GM21526 (cell line): ENCODE results near the gene FAM168A.

Source experiments
- ATAC-seq: cut with Tn5 transposase; IDR thresholded peaks from one replicate; pipeline ENCODE4 v1.9.1; 2021; ENCODE audit warnings: moderate library complexity; ENCODE audit not compliant: unreplicated experiment, low FRiP score

Gene FAM168A

DNA sequence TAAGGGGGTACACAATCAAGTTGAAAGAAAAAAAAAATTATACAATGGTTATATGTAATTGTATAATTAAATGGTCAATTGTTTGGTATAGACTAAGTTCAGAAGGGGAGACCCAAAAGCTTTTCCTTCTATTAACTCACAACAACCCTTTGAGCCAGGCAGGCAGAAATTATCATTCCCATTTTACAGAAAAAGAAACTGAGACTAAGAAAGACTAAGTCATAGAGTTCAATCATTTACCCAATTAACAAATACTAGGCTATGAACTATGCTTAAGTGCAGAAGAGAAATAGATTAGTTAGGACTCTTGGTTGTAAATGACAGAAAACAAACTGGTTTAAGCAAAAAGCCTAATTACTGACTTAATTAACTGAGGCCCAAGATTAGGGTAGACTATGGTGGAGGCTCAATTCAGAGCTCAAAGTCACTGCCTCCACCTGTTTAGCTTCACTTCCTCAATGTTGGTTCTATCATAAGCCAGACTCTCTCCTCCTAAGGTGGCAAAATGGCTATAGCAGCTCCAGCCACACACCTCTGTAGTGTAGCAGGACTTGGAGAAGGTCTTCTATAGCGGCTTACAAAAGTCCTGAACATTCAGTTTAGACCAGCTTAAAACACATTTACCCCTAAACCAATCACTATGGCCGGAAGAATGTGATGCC is 34.2 kb downstream of the FAM168A start:
- no peak for ATAC-seq

DNA sequence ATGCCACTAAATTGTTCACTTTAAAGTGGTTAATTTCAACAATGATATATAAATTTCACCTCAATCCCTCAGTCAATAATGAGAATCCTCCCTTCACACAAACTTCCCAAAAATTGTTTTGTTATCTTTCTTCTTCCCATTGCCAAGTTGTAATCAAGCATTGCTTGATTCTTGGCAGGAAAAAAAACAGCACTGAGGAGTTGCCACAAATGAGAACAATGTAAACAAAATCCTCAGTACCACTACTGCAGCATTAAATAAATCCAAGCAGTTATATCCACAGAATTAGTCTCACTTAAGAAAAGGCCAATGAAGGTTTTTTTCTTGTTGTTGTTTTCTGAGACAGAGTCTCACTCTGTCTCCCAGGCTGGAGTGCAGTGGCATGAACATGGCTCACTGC is 38.2 kb downstream of the FAM168A start:
- ATAC-seq: no peak

DNA sequence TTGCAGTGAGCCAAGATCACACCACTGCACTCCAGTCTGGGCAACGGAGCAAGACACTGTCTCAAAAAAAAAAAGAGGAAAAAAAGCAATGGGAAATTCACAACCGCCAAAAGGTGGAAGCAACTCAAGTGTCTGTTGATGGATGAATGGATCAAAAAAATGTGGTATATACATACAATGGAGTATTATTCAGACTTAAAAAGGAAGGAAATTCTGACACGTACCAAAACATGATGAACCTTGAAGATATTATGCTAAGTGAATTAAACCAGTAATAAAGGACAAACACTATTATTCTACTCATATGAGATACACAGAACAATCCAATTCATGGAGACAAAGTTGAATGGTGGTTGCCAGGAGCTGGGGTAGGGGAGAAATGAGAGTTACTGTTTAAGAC is 40.9 kb downstream of the FAM168A start:
- ATAC-seq: no peak

DNA sequence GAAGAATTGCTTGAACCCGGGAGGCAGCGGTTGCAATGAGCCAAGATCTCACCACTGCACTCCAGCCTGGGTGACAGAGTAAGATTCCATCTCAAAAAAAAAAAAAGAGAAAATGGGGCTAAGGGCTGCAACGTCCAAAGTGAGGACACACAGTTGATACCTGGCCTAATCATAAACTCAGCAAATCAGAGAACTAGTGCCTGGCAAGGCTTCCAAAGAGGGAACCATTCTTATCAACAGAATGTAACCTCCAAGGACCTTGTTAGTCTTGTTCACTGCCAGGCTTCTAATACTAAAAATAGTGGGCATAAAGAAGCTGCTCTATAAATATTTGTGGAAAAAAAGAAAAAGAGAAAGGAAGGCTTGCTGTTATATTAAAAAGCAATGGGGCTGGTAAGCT is 42.3 kb downstream of the FAM168A start:
- ATAC-seq: no peak

DNA sequence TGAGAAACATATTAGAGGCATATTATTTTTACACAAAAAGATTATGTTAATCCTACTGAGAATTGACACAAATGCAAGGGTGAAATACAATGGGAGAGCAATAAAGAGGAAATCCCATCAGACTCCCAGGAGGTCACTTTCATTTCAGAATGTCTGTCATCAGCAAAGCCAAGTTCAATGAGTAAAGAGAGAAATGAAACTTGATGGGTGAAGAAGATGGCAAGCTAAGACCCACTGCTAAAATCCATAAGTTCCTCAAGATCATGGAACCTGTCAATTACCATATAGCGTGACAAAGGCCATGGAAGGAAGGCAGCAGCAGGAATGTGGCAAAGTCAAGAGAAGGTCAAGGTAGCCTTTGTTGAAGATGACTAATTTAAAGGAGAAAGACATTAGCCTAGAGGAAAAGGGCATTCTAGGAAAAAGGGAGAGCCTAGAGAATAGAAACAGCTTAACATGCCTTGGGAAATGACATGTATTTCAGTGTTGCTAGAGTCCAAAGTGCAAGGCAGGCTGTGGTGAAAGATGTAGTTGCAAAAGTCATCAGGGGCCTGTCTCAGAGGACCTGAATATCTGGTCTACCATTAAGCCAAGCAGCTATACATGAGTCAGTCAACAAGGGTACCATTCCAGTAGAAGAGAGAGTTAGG is 43.1 kb downstream of the FAM168A start:
- no peak for ATAC-seq

DNA sequence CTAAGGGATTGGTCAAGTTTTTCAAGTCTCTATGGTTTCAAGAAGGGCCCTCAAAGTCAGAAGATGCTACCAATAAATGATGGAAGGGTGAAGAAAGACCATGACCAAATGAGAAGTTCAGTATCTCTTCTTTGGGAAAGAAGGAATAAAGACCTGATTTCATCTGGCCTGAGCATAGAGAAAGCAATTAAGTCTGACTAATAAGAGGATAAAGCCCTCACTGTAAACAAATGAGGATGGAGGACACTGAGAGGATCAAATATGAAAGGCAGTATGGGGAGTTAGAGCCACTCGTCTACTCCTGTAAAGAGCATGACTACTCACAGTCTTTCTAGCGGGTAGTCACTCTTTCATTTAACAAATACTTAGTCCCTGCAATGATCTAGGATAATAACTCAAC is 44.6 kb downstream of the FAM168A start:
- ATAC-seq: no peak

DNA sequence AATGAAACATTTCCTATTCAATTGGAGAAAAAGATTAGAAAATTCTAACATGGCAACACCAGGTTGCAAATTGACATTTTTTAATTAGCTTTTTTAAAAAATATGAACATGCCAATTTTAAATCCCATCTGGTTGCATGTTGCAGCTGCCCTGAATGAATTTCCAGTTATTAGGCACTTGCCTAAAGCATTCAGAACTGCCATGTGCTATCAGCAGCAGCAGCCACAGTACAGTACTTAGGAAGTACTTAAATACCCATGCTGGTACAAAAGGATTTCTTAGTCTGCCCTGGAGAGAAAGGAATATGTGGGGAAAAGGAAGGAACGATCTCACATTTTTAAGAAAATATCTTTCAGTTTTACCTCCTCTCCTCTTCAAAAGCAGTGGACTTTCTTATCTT is 46.2 kb downstream of the FAM168A start:
- no peak for ATAC-seq

DNA sequence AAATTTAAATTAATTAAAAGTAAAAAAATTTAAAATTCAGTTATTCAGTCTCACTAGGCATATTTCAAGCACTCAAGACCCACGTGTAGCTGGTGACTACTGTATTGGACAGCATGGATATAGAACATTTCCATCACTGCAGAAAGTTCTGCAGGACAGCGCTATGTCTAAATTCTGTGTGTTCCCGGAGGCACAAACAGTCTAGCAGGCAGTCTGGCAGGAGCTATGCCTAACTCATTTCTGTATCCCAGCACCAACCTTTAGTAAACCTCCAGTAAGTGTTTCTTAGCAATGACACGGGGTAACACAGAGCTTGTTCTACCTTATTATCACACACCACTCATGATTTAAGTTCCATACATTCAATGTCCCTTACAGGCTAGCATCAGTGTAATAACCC is 48.5 kb downstream of the FAM168A start:
- no peak for ATAC-seq

DNA sequence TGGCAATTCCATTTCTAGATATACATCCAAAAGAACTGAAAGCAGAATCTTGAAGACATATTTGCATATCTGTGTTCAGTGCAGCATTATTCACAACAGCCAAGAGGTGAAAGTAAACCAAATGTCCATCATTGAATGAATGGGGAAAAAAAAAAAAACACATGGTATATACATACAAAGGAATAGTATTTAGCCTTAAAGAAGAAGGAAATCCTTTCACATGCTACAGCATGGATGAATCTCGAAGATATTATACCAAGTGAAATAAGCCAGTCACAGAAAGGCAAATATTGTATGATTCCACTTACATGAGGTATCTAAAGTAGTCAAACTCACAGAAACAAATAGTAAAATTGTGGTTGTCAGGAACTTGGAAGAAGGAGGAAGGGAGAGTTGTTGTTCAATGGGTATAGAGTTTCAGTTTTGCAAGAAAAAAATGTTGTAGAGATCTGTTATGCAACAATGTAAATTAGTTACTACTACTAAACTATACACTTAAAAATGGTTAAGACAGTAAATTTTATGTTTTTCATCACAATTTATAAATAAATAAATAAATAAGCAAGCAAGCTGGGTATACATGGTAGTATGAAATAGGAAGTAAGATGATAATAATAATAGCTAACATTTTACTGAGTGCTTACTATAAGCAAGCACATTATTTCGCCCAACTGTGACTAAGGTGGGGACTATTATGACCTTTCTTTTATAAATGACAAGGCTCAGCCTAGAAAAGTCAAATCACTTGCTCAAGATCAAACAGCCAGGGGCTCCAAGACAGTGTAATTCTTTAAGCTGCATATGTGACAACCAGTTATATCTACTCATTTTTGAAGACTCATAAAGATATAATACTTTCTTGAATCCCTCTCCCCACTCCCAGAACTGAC is 50.0 kb downstream of the FAM168A start:
- no peak for ATAC-seq

DNA sequence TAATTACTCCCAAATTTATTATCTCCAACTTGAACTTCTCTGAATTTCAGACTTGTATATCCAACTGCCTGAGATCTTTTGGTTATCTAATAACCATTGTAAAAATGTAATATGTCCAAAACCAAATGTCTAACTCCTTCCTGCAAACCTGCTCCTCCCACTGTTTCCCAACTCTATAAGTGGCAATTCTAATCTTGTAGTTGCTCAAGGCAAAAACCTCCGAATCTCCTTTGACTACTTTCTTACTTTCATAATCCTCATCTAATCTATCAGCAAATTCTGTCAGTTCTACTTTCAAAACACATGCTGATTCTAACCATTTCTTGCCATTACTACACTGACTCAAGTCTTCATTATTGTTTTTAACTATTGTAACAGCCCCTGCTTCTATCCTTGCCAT is 55.7 kb downstream of the FAM168A start:
- no peak for ATAC-seq

DNA sequence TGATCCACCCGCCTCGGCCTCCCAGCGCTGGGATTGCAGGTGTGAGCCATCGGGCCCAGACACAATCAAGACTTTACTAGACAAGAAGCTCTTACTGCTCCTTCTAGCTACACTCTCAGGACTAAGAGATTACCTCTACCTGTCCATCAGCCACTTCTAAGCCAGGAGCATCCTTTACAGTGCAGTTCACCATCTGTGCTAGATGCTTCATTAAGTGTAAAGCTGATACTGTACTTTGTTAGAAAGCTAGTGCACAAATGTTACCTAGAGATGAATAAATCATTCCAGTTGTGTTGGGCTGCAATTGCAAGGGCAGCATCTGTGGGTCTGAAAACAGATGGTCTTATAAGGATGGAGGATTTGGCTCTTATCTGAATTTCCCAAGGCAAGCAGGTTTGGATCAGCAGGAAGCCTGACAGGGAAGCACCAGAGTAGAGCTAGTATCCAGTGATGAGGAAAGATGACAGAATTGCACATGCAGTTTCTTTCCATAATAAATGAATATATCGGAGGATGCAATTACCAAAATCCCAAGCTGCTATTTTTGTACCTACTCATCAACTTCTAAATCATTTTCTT is 58.3 kb downstream of the FAM168A start:
- no peak for ATAC-seq

DNA sequence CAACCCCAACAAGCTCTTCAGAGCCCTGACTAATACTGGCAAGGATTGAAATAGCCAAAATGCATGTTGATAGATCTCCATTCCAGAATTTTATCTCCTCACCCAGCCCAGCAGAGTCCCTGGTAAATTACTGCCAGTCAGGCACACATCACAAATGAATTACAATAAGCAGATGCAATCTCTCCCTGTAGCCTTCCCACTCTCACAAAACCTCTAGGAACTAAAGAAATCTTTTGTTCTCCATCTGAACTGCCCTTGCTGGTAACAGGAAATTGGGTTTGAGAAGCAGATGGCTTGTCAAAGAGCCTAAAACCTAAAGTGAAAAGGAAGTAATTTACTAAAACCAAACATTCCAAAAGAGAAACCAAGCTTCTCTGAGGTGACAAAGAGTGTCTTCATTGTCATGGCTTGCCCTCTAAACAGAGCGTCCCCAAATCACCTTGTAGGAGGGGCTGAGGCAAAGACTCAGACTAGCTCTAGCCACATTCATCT is 59.5 kb downstream of the FAM168A start:
- ATAC-seq: no peak

DNA sequence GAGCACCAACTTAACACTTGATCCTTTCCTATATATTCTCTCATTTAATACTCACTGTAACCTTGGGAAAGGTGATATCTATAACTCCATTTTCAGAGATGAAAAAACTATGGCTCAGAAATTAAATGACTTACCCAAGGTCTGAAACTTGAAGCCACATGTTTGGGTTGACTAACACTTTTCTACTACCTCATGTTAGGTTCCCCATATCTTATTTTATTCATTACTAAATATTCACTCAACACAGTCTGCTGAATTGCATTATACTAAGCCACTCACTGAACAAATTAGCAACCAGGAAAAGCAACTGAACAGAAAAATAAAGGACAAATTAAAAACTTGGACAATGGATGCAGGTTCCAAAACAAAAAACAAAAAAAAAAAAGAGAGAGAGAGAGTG is 59.9 kb downstream of the FAM168A start:
- no peak for ATAC-seq

DNA sequence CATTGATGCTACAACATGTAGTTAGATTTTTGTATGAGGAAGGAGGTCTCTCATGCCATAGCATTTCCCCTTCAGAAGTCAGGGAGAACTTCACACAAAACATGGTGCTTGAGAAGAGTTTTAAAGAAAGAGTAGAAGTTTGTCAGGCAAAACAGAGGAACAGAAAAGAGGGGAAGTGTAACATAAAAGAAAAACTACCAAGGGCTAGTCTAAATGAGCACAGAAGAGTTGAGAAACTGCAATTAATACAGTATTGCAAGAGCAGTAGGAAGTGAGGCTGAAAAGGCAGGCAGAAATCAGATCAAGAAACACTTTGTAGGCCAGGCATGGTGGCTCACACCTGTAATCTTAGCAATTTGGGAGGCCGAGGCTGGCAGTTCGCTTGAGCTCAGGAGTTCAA is 61.0 kb downstream of the FAM168A start:
- ATAC-seq: no peak

DNA sequence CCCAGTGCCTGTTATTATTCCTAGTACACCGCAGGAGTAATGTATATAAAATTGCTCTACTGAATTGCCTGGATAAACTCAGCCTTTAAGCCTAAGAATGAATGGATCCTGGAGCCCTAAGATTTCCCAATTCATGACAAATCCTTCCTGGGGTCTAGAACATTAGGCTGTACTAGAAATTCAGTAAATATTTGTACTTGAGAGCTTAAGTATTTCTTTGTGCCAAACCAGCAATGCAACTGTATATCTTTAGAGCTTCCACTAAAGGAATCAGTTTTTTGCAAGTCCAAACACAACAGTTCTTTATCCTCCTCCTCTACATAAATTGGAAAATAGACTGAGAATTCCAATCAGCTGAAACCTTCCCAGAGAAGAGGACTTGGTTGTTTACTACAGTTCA is 65.6 kb downstream of the FAM168A start:
- no peak for ATAC-seq

DNA sequence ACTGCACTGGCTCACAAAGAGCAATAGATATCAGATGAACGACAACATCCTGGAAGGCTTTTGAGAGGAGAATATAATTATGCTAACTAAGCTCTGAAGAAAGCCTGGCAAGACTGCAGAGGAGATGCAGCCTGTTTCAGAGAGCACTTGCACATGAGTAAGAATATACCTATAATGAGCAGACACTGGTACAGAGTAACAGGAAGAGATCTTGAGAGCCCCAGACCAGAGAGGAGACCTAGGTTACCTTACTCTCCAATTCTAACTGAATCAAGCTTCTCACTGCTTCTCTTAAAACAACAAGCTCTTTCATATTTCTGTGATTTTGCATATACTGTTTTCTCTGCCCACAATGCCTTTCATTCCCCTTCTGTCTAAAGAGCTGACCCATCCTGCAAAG is 66.5 kb downstream of the FAM168A start:
- ATAC-seq: no peak

DNA sequence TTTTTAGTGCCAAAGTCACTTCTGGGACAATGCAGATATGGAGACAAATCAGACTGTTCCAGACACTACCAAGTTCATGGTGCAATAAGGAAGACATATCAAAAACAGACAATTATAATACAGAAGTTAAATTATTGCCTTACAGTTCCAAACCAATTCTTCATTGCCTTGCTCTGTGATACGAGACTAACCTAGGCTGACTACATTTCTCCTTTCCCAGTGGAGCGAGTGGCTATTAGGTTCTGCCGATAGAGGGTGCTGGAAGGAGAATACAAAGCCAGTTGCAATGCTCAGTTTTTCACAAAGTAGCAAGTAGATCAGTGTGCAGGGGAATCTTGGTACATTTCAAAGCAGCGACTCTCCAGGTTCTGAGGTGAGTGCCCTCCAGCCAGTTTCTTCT is 67.8 kb downstream of the FAM168A start:
- no peak for ATAC-seq

DNA sequence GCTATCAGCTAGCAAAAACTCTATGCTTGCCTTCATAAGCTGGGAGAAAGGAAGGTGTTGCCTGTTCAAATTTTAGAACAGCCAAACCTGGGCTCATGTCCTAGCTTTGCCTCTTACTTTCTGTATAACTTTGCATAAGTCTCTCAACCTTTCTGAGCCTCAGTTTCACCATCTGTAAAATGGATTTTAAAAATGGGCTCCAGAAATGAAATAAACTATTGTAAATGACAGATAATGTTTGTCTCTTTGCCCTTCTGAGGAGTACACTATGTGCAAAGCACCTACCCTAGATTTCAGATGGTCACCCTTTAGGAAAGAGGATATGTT is 68.7 kb downstream of the FAM168A start:
- no peak for ATAC-seq

DNA sequence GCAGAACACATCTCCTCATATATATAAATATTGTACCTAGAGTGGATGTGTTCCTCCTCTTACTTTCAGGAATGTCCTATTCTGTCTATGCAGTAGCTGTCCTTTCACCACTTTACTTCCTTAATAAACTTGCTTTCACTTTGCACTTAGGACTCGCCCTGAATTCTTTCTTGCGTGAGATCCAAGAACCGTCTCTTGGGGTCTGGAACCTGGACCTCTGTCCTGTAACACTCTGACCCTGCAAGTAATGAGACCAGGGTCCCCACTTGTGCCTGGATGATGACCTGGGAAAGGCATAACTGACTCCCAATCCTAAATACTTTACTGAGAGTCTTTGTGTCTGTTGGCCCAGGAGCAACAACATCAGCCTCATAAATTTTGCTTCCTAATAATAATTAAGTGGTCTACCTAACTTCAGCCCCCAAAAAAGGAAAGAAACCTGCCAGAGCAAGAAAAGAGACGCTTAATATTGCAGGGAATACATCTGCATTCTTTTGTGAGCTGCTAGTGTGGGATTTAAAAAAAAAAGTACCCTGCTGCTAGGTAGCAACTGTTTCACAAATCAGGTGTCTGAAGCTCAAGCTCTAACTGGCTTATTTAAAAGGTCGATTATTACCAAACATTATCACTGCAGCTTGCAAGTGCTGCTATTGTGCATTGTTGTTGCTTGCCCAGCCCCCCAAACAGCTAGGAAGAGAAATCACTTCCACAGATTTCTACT is 69.3 kb downstream of the FAM168A start:
- no peak for ATAC-seq

DNA sequence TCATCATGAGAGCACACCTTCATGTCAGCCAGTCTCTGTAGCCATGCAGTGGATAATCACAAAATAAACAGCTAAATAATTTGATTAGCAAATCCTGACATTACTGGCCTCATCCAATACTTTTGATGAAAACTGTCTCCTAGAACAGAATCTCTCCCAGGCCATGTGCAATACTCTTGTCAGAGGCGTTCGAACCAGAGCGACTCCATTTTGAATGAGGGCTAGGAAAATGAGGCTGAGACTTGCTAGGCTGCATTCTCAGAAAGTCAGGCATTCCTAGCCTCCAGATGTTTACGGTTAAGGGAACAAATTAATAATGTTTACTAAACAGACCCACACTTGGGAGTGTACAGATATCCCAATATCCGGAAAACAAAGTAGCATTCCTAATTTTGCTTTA is 69.9 kb downstream of the FAM168A start:
- no peak for ATAC-seq

DNA sequence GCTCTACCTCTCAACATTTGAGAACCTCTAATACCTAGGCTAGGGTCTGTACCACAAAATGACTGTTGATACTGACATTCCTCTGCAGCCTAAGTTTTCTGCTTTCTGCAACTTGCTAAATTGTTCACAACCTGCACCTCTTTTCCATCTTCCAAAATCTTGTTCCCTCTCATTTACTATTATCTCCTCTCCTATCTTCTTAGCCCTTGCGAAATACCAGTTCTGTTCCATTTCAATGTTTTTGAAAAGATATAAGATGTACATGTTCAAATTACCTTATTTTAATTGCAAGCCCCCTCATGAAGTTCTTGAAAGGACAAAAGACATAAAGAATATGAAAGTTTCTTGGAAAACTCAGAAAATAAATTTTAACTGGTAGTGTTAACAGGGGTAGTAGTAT is 72.3 kb downstream of the FAM168A start:
- ATAC-seq: no peak
